ENCODE measurements around the gene MTHFD1L.

Gene MTHFD1L

DNA sequence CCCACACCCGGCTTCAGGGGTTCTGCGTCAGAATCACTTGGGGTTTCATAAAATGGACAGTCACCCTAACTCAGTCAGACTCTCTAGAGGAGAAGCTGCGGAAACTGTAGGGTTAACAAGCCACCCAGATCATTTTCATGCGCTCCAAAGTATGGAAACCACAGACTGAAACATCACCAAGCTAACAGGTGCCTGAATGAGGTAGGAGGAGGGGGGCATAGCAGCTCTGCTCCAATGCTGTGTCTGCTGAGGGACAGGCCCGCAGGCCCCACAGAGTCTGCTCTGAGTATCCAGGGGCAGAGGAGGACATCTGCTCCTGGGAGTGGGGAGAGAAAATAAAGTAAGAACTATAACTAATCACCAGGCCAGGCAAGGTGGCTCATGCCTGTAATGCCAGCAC, 277.2 kb downstream of the MTHFD1L start:
- TF ChIP-seq TAF1 (IDR thresholded peaks at IDR 0.05; ENCODE audit: low read depth, low read length) (no peak), POLR2AphosphoS5 (IDR thresholded peaks at IDR 0.05; ENCODE audit: low read depth, low read length) (no peak), POU2F2 (IDR thresholded peaks at IDR 0.05; ENCODE audit: low read depth, low read length) (no peak), SPI1 (IDR thresholded peaks at IDR 0.05; ENCODE audit: low read depth, low read length) (no peak), PAX5 (IDR thresholded peaks at IDR 0.05; ENCODE audit: insufficient read depth, low read length, severe bottlenecking) (no peak), POLR2A (IDR thresholded peaks at IDR 0.05; ENCODE audit: low read depth, low read length) (no peak)
- FAIRE-seq (no peak), DNase-seq (ENCODE audit: insufficient read length, low spot score) (no peak)

- FAIRE-seq (no peak), DNase-seq (ENCODE audit: insufficient read length, low spot score) (no peak)
- TF ChIP-seq POLR2AphosphoS5 (IDR thresholded peaks at IDR 0.05; ENCODE audit: low read depth, low read length): no peak
- no peak for TF ChIP-seq PAX5 (IDR thresholded peaks at IDR 0.05; ENCODE audit: insufficient read depth, low read length, severe bottlenecking)
Observed at GRCh38 chr6:151143337-151143736, 277.8 kb downstream of the MTHFD1L start.

- no peak for DNase-seq (ENCODE audit: insufficient read length, low spot score)
- FAIRE-seq: no peak
- TF ChIP-seq PAX5 (IDR thresholded peaks at IDR 0.05; ENCODE audit: insufficient read depth, low read length, severe bottlenecking): no peak
- no peak for TF ChIP-seq TAF1 (IDR thresholded peaks at IDR 0.05; ENCODE audit: low read depth, low read length)
- no peak for TF ChIP-seq SPI1 (IDR thresholded peaks at IDR 0.05; ENCODE audit: low read depth, low read length)
- no peak for TF ChIP-seq POU2F2 (IDR thresholded peaks at IDR 0.05; ENCODE audit: low read depth, low read length)
- TF ChIP-seq POLR2AphosphoS5 (IDR thresholded peaks at IDR 0.05; ENCODE audit: low read depth, low read length): no peak
- no peak for TF ChIP-seq POLR2A (IDR thresholded peaks at IDR 0.05; ENCODE audit: low read depth, low read length)
Observed at GRCh38 chr6:151143806-151144205, 278.3 kb downstream of the MTHFD1L start.

GRCh38 chr6:151147118-151147832, 281.8 kb downstream of the MTHFD1L start:
- FAIRE-seq: no peak

DNA sequence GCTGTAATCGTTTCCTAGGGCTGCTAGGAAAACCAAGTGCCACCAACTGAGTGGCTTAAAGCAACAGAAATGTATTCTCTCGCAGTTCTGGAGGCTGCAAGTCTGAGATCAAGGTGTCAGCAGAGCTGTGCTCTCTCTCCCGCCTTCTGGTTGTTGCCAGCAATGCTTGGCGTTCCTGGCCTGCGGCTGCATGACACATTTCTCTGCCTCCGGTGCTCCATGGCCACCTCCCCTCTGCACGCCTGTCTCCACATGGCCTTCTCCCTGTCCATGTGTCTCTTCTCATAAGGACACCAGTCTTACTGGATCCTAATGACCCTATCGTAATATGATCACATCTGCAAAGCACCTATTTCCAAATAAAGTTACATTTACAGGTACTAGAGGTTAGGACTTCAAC, 282.6 kb downstream of the MTHFD1L start:
- DNase-seq (ENCODE audit: insufficient read length, low spot score): no peak
- no peak for FAIRE-seq
- TF ChIP-seq POU2F2 (IDR thresholded peaks at IDR 0.05; ENCODE audit: low read depth, low read length) (no peak), POLR2AphosphoS5 (IDR thresholded peaks at IDR 0.05; ENCODE audit: low read depth, low read length) (no peak), SPI1 (IDR thresholded peaks at IDR 0.05; ENCODE audit: low read depth, low read length) (no peak)

More at GRCh38 chr6:151147118-151147832, 281.8 kb downstream of the MTHFD1L start:
- no peak for DNase-seq (ENCODE audit: insufficient read length, low spot score)
- TF ChIP-seq POLR2A (IDR thresholded peaks at IDR 0.05; ENCODE audit: low read depth, low read length): no peak
- no peak for TF ChIP-seq PAX5 (IDR thresholded peaks at IDR 0.05; ENCODE audit: insufficient read depth, low read length, severe bottlenecking)
- no peak for TF ChIP-seq POLR2AphosphoS5 (IDR thresholded peaks at IDR 0.05; ENCODE audit: low read depth, low read length)
- no peak for TF ChIP-seq POU2F2 (IDR thresholded peaks at IDR 0.05; ENCODE audit: low read depth, low read length)
- no peak for TF ChIP-seq SPI1 (IDR thresholded peaks at IDR 0.05; ENCODE audit: low read depth, low read length)
- TF ChIP-seq TAF1 (IDR thresholded peaks at IDR 0.05; ENCODE audit: low read depth, low read length): no peak

DNA sequence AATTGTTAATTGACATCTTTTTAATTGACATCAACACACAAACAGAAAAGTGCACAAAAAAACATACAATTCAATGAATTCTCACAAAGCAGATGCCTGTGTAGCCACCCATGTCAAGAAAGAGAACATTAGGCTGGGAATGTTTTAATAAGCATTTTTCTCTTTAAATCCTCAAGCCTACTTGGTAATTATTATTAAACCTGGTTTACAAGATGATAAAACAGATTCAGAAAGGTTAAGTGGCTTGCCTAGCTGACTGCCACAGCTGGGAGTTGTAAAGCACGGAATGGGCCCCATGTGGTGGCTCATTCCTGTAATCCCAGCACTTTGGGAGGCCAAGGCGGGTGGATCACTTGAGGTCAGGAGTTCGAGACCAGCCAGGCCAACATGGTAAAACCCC, 284.3 kb downstream of the MTHFD1L start:
- no peak for TF ChIP-seq SPI1 (IDR thresholded peaks at IDR 0.05; ENCODE audit: low read depth, low read length)
- no peak for TF ChIP-seq TAF1 (IDR thresholded peaks at IDR 0.05; ENCODE audit: low read depth, low read length)
- no peak for TF ChIP-seq POLR2A (IDR thresholded peaks at IDR 0.05; ENCODE audit: low read depth, low read length)
- no peak for TF ChIP-seq POU2F2 (IDR thresholded peaks at IDR 0.05; ENCODE audit: low read depth, low read length)
- no peak for TF ChIP-seq PAX5 (IDR thresholded peaks at IDR 0.05; ENCODE audit: insufficient read depth, low read length, severe bottlenecking)
- TF ChIP-seq POLR2AphosphoS5 (IDR thresholded peaks at IDR 0.05; ENCODE audit: low read depth, low read length): no peak
- no peak for DNase-seq (ENCODE audit: insufficient read length, low spot score)
- FAIRE-seq: no peak

All from GM12891 (cell line).